K562 (cell line): ENCODE measurements around the gene VWF. TPM values are rescaled to one million over a fixed set of nuclear protein-coding genes. Genes with fewer than 3 reads are reported as not detected.

Source experiments
- DEAF1 ChIP-seq: fragments of 450-650 bp; formaldehyde crosslinking; IDR thresholded peaks from 2 replicates; pipeline ENCODE4 v1.4.0; 2020; ENCODE audit warnings: mild to moderate bottlenecking, moderate library complexity
- GTF2F1 ChIP-seq: IDR thresholded peaks from 2 replicates; pipeline ENCODE4 v1.6.1; 2011; ENCODE audit warnings: low read depth, low read length, improper control_type of control experiment
- PATZ1 ChIP-seq: fragments of 250-450 bp; sonication (Bioruptor Pico); IDR thresholded peaks from 2 replicates; pipeline ENCODE4 v1.5.0; 2020; ENCODE audit warnings: mild to moderate bottlenecking, borderline replicate concordance
- RAD21 ChIP-seq, 2 experiments: fragments of 250-450 bp in 1 of 2; fragments of 450-650 bp in 1 of 2; sonication (Bioruptor Pico) in 1 of 2; formaldehyde crosslinking in 1 of 2; IDR thresholded peaks in 1 of 2; conservative IDR thresholded peaks in 1 of 2; 2 replicates each; pipeline versions ENCODE4 v1.4.0 to v1.8.0; 2020 to 2022; ENCODE audit warnings: mild to moderate bottlenecking in 2 of 2, moderate library complexity in 1 of 2
- SPI1 ChIP-seq: IDR thresholded peaks from 2 replicates; pipeline ENCODE4 v1.6.1; 2011; ENCODE audit warnings: low read depth, low read length, control low read depth, borderline replicate concordance
- TFAP4 ChIP-seq: sonication (generic); formaldehyde crosslinking; IDR thresholded peaks from 2 replicates; pipeline ENCODE4 v1.8.0; 2022; ENCODE audit warnings: missing genetic modification reagents, mild to moderate bottlenecking, moderate library complexity, borderline replicate concordance
- ZNF444 ChIP-seq: fragments of 250-450 bp; sonication (Bioruptor Pico); IDR thresholded peaks from 2 replicates; pipeline ENCODE4 v1.4.0; 2020; ENCODE audit warnings: mild to moderate bottlenecking, moderate library complexity
- ZNF740 ChIP-seq, 3 experiments: fragments of 200-800 bp in 1 of 3; sonication (Bioruptor generic) in 1 of 3; sonication (generic) in 1 of 3; formaldehyde crosslinking in 1 of 3; IDR thresholded peaks; 2 replicates each; pipeline versions ENCODE4 v1.6.1 to v1.8.0; 2016 to 2022; ENCODE audit warnings: mild to moderate bottlenecking in 2 of 3, missing compliant biosample characterization in 2 of 3, missing genetic modification characterization in 2 of 3, missing genetic modification reagents in 1 of 3
- ZNF75A ChIP-seq: fragments of 450-650 bp; formaldehyde crosslinking; IDR thresholded peaks from 2 replicates; pipeline ENCODE4 v1.4.0; 2020; ENCODE audit warnings: mild to moderate bottlenecking
- polyA plus RNA-seq, 8 experiments: library from polyadenylated mRNA; depleted of rRNA in 4 of 8; stranded (reverse) in 5 of 8; unstranded in 3 of 8; fragments of >200 nt; fragmentation: Nextera tagmentation in 2 of 8; fragmentation: Illumina TruSeq in 1 of 8; extraction: Ambion mirVana in 2 of 8; extraction: Trizol in 1 of 8; gene quantifications; 2 replicates each; pipeline versions ENCODE4 v1.2.1 to v1.2.3, GENCODE V29; 2011 to 2014; ENCODE audit warnings: inconsistent platforms in 1 of 8, missing spikeins in 1 of 8
- total RNA-seq, 7 experiments: library from RNA; depleted of rRNA in 6 of 7; stranded (reverse); fragments of >200 nt in 6 of 7; fragmentation: Illumina TruSeq in 2 of 7; extraction: Trizol in 2 of 7; gene quantifications; 2 replicates each; pipeline versions ENCODE4 v1.2.1 to v1.2.3, GENCODE V29; 2011 to 2021; ENCODE audit warnings: low replicate concordance in 1 of 7

Gene VWF
- total and polyA plus RNA-seq, 9 of the 15 experiments (the other 6 are each of a cell fraction or from before 2014, with no cell fraction given) = 0.53 TPM; not detected in 8

GRCh38 chr12:6062757-6063735, 61.4 kb downstream of the VWF start (continued):
- TF ChIP-seq GTF2F1 (no peak), SPI1 (no peak), DEAF1 (CRISPR knock-in tag) (peak; percentile 69), ZNF444 (CRISPR knock-in tag) (no peak), ZNF75A (CRISPR knock-in tag) (no peak), ZNF740 (CRISPR knock-in tag; IDR thresholded peaks at IDR 0.05) (peak; percentile 90), ZNF740 (tag; IDR thresholded peaks at IDR 0.05) (0 out of 4 replicates have a peak, but pooled peaks of 1 of the 2 experiments have one; percentile 40), RAD21 (CRISPR knock-in tag; conservative IDR thresholded peaks at IDR 0.05 in 1 of 2, IDR thresholded peaks at IDR 0.05 in 1 of 2) (peak; percentile 69 to 88), PATZ1 (CRISPR knock-in tag) (no peak), TFAP4 (CRISPR knock-in tag) (no peak)
